K562 (cell line): Measurements from ENCODE around the gene SUPT7L. TPM values are rescaled to one million over a fixed set of nuclear protein-coding genes. Genes with fewer than 3 reads are reported as not detected.

Source experiments
- FOS ChIP-seq: IDR thresholded peaks from 3 replicates; pipeline ENCODE4 v1.6.1; 2011; ENCODE audit not compliant: insufficient read length; ENCODE audit errors: extremely low read depth
- PCBP2 ChIP-seq: fragments of 200-400 bp; formaldehyde crosslinking; IDR thresholded peaks from 2 replicates; pipeline ENCODE4 v1.6.1; 2018; ENCODE audit warnings: low read length, low read depth, mild to moderate bottlenecking, moderate library complexity; ENCODE audit not compliant: poor library complexity, severe bottlenecking
- RNF219 ChIP-seq: fragments of 250-450 bp; sonication (Bioruptor Pico); IDR thresholded peaks from 2 replicates; pipeline ENCODE4 v1.5.0; 2022; ENCODE audit warnings: mild to moderate bottlenecking
- ZNF165 ChIP-seq: fragments of 250-450 bp; sonication (Bioruptor Pico); IDR thresholded peaks from 2 replicates; pipeline ENCODE4 v1.4.0; 2020; ENCODE audit warnings: borderline replicate concordance
- ZNF24 ChIP-seq: fragments of 450-650 bp; IDR thresholded peaks from 2 replicates; pipeline ENCODE4 v1.6.1; 2016
- ZNF407 ChIP-seq: fragments of 450-650 bp; IDR thresholded peaks from 2 replicates; pipeline ENCODE4 v1.6.1; 2016; ENCODE audit warnings: low read depth
- polyA plus RNA-seq, 8 experiments: library from polyadenylated mRNA; depleted of rRNA in 4 of 8; stranded (reverse) in 5 of 8; unstranded in 3 of 8; fragments of >200 nt; fragmentation: Nextera tagmentation in 2 of 8; fragmentation: Illumina TruSeq in 1 of 8; extraction: Ambion mirVana in 2 of 8; extraction: Trizol in 1 of 8; gene quantifications; 2 replicates each; pipeline versions ENCODE4 v1.2.1 to v1.2.3, GENCODE V29; 2011 to 2014; ENCODE audit warnings: inconsistent platforms in 1 of 8, missing spikeins in 1 of 8
- total RNA-seq, 7 experiments: library from RNA; depleted of rRNA in 6 of 7; stranded (reverse); fragments of >200 nt in 6 of 7; fragmentation: Illumina TruSeq in 2 of 7; extraction: Trizol in 2 of 7; gene quantifications; 2 replicates each; pipeline versions ENCODE4 v1.2.1 to v1.2.3, GENCODE V29; 2011 to 2021; ENCODE audit warnings: low replicate concordance in 1 of 7

SUPT7L gene
- total and polyA plus RNA-seq, 9 of the 15 experiments (the other 6 are each of a cell fraction or from before 2014, with no cell fraction given): 22.0 to 72.8 (median 40.2) TPM

GRCh38 chr2:27651056-27651455 lies 12.4 kb downstream of the SUPT7L start (continued):
- TF ChIP-seq ZNF407 (no peak), ZNF165 (CRISPR knock-in tag) (no peak), FOS (no peak), RNF219 (no peak), ZNF24 (no peak), PCBP2 (no peak)
